Activated B cell treated with CpG ODN at 0.5 μM for 24 hours (primary cell): ENCODE results near the gene CDKAL1. TPM values are rescaled to one million over a fixed set of nuclear protein-coding genes. Genes with fewer than 3 reads are reported as not detected.

Source experiments
- ATAC-seq: fragments of 200-7000 bp; cut with Tn5 transposase; one replicate; pipeline ENCODE4 v1.10.0; 2021; ENCODE audit warnings: low read depth, mild to moderate bottlenecking, moderate library complexity
- CTCF ChIA-PET: fragments of 350-600 bp; sonication (Branson Sonifier 250); formaldehyde crosslinking; loops from one replicate; lab custom pipeline; 2021; ENCODE audit warnings: antibody characterized with exemption; lab: Charles Lee
- POLR2A ChIA-PET: fragments of 350-600 bp; sonication (Branson Sonifier 250); formaldehyde crosslinking; loops from one replicate; lab custom pipeline; 2021; ENCODE audit warnings: antibody characterized with exemption; lab: Charles Lee
- DNase-seq: peaks from one replicate; pipeline ENCODE4 v3.0.0; 2022
- H3K27ac Mint-ChIP-seq: one replicate; pipeline ENCODE4 v1.8.0; 2020; ENCODE audit warnings: mixed read lengths
- H3K27me3 Mint-ChIP-seq: one replicate; pipeline ENCODE4 v1.8.0; 2021; ENCODE audit warnings: mixed read lengths
- H3K36me3 Mint-ChIP-seq: one replicate; pipeline ENCODE4 v1.8.0; 2021; ENCODE audit warnings: low read depth, mixed read lengths
- H3K4me1 Mint-ChIP-seq: one replicate; pipeline ENCODE4 v1.8.0; 2021; ENCODE audit warnings: mixed read lengths
- H3K4me3 Mint-ChIP-seq: one replicate; pipeline ENCODE4 v1.8.0; 2020; ENCODE audit warnings: mild to moderate bottlenecking, mixed read lengths
- H3K9me3 Mint-ChIP-seq: one replicate; pipeline ENCODE4 v1.8.0; 2020; ENCODE audit warnings: mixed read lengths
- CTCF ChIP-seq: fragments of 200-600 bp; IDR thresholded peaks from one replicate; pipeline ENCODE4 v1.8.0; 2022; ENCODE audit warnings: antibody characterized with exemption, mild to moderate bottlenecking
- intact Hi-C: fragments of 100-400 bp; cut with micrococcal nuclease; formaldehyde crosslinking; loops from one replicate; pipeline ENCODE4 v1.15.1; 2024
- total RNA-seq: library from RNA; stranded (reverse); gene quantifications from 2 replicates; pipeline ENCODE4 v1.2.3, GENCODE V29; 2022

The CDKAL1 gene
- total RNA-seq, 1 donor from 2014 or later, result 31.9 TPM

- no peak for ATAC-seq
- no peaks in the 10 kb centered on the region for H3K9me3 Mint-ChIP-seq
- no peaks in the 10 kb centered on the region for H3K27me3 Mint-ChIP-seq
- H3K4me3 Mint-ChIP-seq, result no peak overlapping the region
- H3K27ac Mint-ChIP-seq, result no peak overlapping the region
- TF ChIP-seq CTCF, result no peak
- peaks cover 5% of the 10 kb centered on the region for H3K4me1 Mint-ChIP-seq
- ChIA-PET POLR2A (no interaction called here), CTCF (no interaction called here)
- H3K36me3 Mint-ChIP-seq, result peaks cover 4% of the 10 kb centered on the region
- DNase-seq, result no peak
- intact Hi-C loops, result no loop called here
Measured at GRCh38 chr6:21132856-21133838, 598.9 kb downstream of the CDKAL1 start.

- Mint-ChIP-seq H3K9me3 (no peaks in the 10 kb centered on the region), H3K4me1 (peaks cover 5% of the 10 kb centered on the region), H3K27ac (no peak overlapping the region), H3K4me3 (no peak overlapping the region), H3K36me3 (peaks cover 8% of the 10 kb centered on the region), H3K27me3 (no peaks in the 10 kb centered on the region)
- intact Hi-C loops, result no loop called here
- DNase-seq (no peak), ATAC-seq (no peak)
- TF ChIP-seq CTCF, result no peak
- ChIA-PET POLR2A (no interaction called here), CTCF (interaction anchor here (0.6 kb wide), 1 partner anchor 11 kb away, joined by 3 read pairs; no protein-coding TSS in a partner anchor)
Measured at GRCh38 chr6:21133901-21134300, 599.6 kb downstream of the CDKAL1 start.

GRCh38 chr6:21134356-21134755 lies 600.1 kb downstream of the CDKAL1 start:
- ChIA-PET CTCF (interaction anchor here (0.6 kb wide), 1 partner anchor 12 kb away, joined by 3 read pairs; no protein-coding TSS in a partner anchor), POLR2A (no interaction called here)
- H3K4me3 Mint-ChIP-seq, result no peak overlapping the region
- no peaks in the 10 kb centered on the region for H3K27me3 Mint-ChIP-seq
- TF ChIP-seq CTCF, result no peak
- ATAC-seq, result no peak
- intact Hi-C loops, result no loop called here
- peaks cover 5% of the 10 kb centered on the region for H3K4me1 Mint-ChIP-seq
- H3K36me3 Mint-ChIP-seq, result peaks cover 11% of the 10 kb centered on the region
- no peak for DNase-seq
- H3K9me3 Mint-ChIP-seq, result no peaks in the 10 kb centered on the region
- no peak overlapping the region for H3K27ac Mint-ChIP-seq

GRCh38 chr6:21135484-21136013 lies 601.3 kb downstream of the CDKAL1 start:
- intact Hi-C loops, result no loop called here
- ChIA-PET CTCF (no interaction called here), POLR2A (no interaction called here)
- DNase-seq (no peak), ATAC-seq (no peak)
- H3K27me3 Mint-ChIP-seq, result no peaks in the 10 kb centered on the region
- no peak for TF ChIP-seq CTCF
- H3K4me1 Mint-ChIP-seq, result peaks cover 5% of the 10 kb centered on the region
- H3K27ac Mint-ChIP-seq, result no peak overlapping the region
- peaks cover 19% of the 10 kb centered on the region for H3K36me3 Mint-ChIP-seq
- no peak overlapping the region for H3K4me3 Mint-ChIP-seq
- H3K9me3 Mint-ChIP-seq, result no peaks in the 10 kb centered on the region

GRCh38 chr6:21137700-21138335 lies 603.6 kb downstream of the CDKAL1 start:
- Mint-ChIP-seq H3K27ac (no peak overlapping the region), H3K9me3 (no peaks in the 10 kb centered on the region), H3K27me3 (no peaks in the 10 kb centered on the region), H3K4me1 (peaks cover 2% of the 10 kb centered on the region), H3K4me3 (no peak overlapping the region), H3K36me3 (peaks cover 26% of the 10 kb centered on the region)
- ChIA-PET POLR2A (no interaction called here), CTCF (no interaction called here)
- intact Hi-C loops, result no loop called here
- no peak for DNase-seq
- TF ChIP-seq CTCF, result no peak
- ATAC-seq, result no peak
